ENCODE results near the gene SYNDIG1.
A peak's percentile ranks its signal among the peaks of the same experiment; 100 is the strongest.

Gene SYNDIG1

GRCh38 chr20:24446811-24447210 lies 22.6 kb upstream of the SYNDIG1 start:
- no peak for DNase-seq

- DNase-seq: no peak
Observed at GRCh38 chr20:24448170-24448569, 21.3 kb upstream of the SYNDIG1 start.

- no peak for DNase-seq
Observed at GRCh38 chr20:24449026-24449720, 20.3 kb upstream of the SYNDIG1 start.

GRCh38 chr20:24450177-24450576 lies 19.3 kb upstream of the SYNDIG1 start:
- DNase-seq: no peak

- DNase-seq: no peak
Observed at GRCh38 chr20:24450624-24451376, 18.6 kb upstream of the SYNDIG1 start.

GRCh38 chr20:24451428-24451827 lies 18.0 kb upstream of the SYNDIG1 start:
- DNase-seq: no peak

GRCh38 chr20:24452016-24452415 lies 17.4 kb upstream of the SYNDIG1 start:
- no peak for DNase-seq

GRCh38 chr20:24452498-24453127 lies 16.8 kb upstream of the SYNDIG1 start:
- no peak for DNase-seq

GRCh38 chr20:24453869-24454268 lies 15.6 kb upstream of the SYNDIG1 start:
- DNase-seq: no peak

GRCh38 chr20:24455081-24455480 lies 14.3 kb upstream of the SYNDIG1 start:
- no peak for DNase-seq

- no peak for DNase-seq
Observed at GRCh38 chr20:24456398-24456781, 13.0 kb upstream of the SYNDIG1 start.

GRCh38 chr20:24458436-24458835 lies 11.0 kb upstream of the SYNDIG1 start:
- no peak for DNase-seq

GRCh38 chr20:24459733-24460132 lies 9.7 kb upstream of the SYNDIG1 start:
- no peak for DNase-seq

- DNase-seq: no peak
Observed at GRCh38 chr20:24460712-24461111, 8.7 kb upstream of the SYNDIG1 start.

- no peak for DNase-seq
Observed at GRCh38 chr20:24461848-24462247, 7.6 kb upstream of the SYNDIG1 start.

- peak in 34 of 51 donors; percentile 5 to 84 (median 49) for DNase-seq
Observed at GRCh38 chr20:24462460-24463010, 6.9 kb upstream of the SYNDIG1 start.

- peak in 1 of 51 donors; percentile 49 for DNase-seq
Observed at GRCh38 chr20:24465159-24465558, 4.3 kb upstream of the SYNDIG1 start.

GRCh38 chr20:24465730-24466129 lies 3.7 kb upstream of the SYNDIG1 start:
- peak in 32 of 51 donors; percentile 11 to 74 (median 40) for DNase-seq

- DNase-seq: peak in 1 of 51 donors; percentile 74
Observed at GRCh38 chr20:24468401-24469115, 871 bp upstream of the SYNDIG1 start.

GRCh38 chr20:24469894-24470745 lies 691 bp downstream of the SYNDIG1 start:
- DNase-seq: peak in 30 of 51 donors; percentile 22 to 76 (median 56)
